ENCODE data around the gene DUSP9. TPM values are rescaled to one million over a fixed set of nuclear protein-coding genes. Genes with fewer than 3 reads are reported as not detected.
"Not testable (repeated sequence)": the region's sequence is repeated elsewhere in the genome, so short reads cannot be mapped to it uniquely, and the experiment has no call there.

The DUSP9 gene
- total and polyA plus RNA-seq, 7 donors = not detected

GRCh38 chrX:153689654-153690465 is 42.9 kb downstream of the DUSP9 start:
- peak; percentile 10 to 40 (median 25) for ATAC-seq
- DNase-seq = peak in 1 of 2 donors; percentile 61
- Histone ChIP-seq H3K27me3 (ENCODE audit: insufficient read depth in 3 of 3, low read length in 2 of 3) (peaks cover 0 to 7% (median 0%) of the 10 kb centered on the region in 3 donors), H3K36me3 (ENCODE audit: insufficient read depth in 1 of 2, low read depth in 1 of 2) (peaks cover 0 to 7% of the 10 kb centered on the region in 2 donors), H3K4me3 (peak overlapping the region; percentile 68), H3K9me3 (no peaks in the 10 kb centered on the region), H3K27ac (peak overlapping the region; percentile 42), H3K4me1 (no peaks in the 10 kb centered on the region)
- intact Hi-C loops (cut with DNase I) = no loop called here
- TF ChIP-seq CTCF (IDR thresholded peaks at IDR 0.05) = no peak
- 46 to 73% (median 65%) methylated on average over 14 to 19 of the region's 19 CpGs for WGBS, 3 donors

- H3K27ac ChIP-seq = peak overlapping the region; percentile 42
- H3K9me3 ChIP-seq = no peaks in the 10 kb centered on the region
- peak overlapping the region; percentile 68 for H3K4me3 ChIP-seq
- ATAC-seq (no peak), DNase-seq (peak in 1 of 2 donors; percentile 48)
- H3K4me1 ChIP-seq = no peaks in the 10 kb centered on the region
- TF ChIP-seq CTCF (IDR thresholded peaks at IDR 0.05) = no peak
- peaks cover 0 to 10% of the 10 kb centered on the region in 2 donors for H3K36me3 ChIP-seq (ENCODE audit: insufficient read depth in 1 of 2, low read depth in 1 of 2)
- H3K27me3 ChIP-seq (ENCODE audit: insufficient read depth in 3 of 3, low read length in 2 of 3) = peaks cover 0 to 2% (median 0%) of the 10 kb centered on the region in 3 donors
- WGBS, 3 donors = 54 to 81% (median 73%) methylated on average over 11 to 14 of the region's 14 CpGs
- intact Hi-C loops (cut with DNase I) = no loop called here
These were observed 43.5 kb downstream of the DUSP9 start for GRCh38 chrX:153690466-153690865.

- DNase-seq = peak in 1 of 2 donors; percentile 50
- Histone ChIP-seq H3K4me3 (peak overlapping the region; percentile 25), H3K36me3 (ENCODE audit: insufficient read depth in 1 of 2, low read depth in 1 of 2) (peaks cover 0 to 10% of the 10 kb centered on the region in 2 donors)
- H3K9me3 ChIP-seq; intact Hi-C loops (cut with DNase I); H3K27me3 ChIP-seq (ENCODE audit: insufficient read depth in 3 of 3, low read length in 2 of 3); H3K27ac ChIP-seq; H3K4me1 ChIP-seq; ATAC-seq: not testable (repeated sequence)
- WGBS, 3 donors = 57 to 78% (median 77%) methylated on average over 12 to 21 of the region's 21 CpGs
These were observed 44.2 kb downstream of the DUSP9 start for GRCh38 chrX:153691032-153691827.

GRCh38 chrX:153692003-153692402 is 45.0 kb downstream of the DUSP9 start:
- H3K27me3 ChIP-seq (ENCODE audit: insufficient read depth in 3 of 3, low read length in 2 of 3) = peaks cover 0 to 2% (median 0%) of the 10 kb centered on the region in 3 donors
- no peak for TF ChIP-seq CTCF (IDR thresholded peaks at IDR 0.05)
- intact Hi-C loops (cut with DNase I) = no loop called here
- peaks cover 2 to 10% of the 10 kb centered on the region in 2 donors for H3K36me3 ChIP-seq (ENCODE audit: insufficient read depth in 1 of 2, low read depth in 1 of 2)
- no peaks in the 10 kb centered on the region for H3K9me3 ChIP-seq
- peak overlapping the region; percentile 30 for H3K27ac ChIP-seq
- peaks cover 4% of the 10 kb centered on the region for H3K4me1 ChIP-seq
- DNase-seq (peak in 1 of 2 donors; percentile 40), ATAC-seq (no peak)
- WGBS, 3 donors = 39 to 60% methylated on average over 4 of the region's 4 CpGs; no CpG with 5 or more reads in 1 of the 3 donors
- no peak overlapping the region for H3K4me3 ChIP-seq

Data from psoas muscle (tissue), 8 donors.